ENCODE measurements around the gene AACS. TPM values are rescaled to one million over a fixed set of nuclear protein-coding genes. Genes with fewer than 3 reads are reported as not detected.

Gene AACS
- total RNA-seq, 1 experiment from 2014 or later, result 46.8 TPM

GRCh38 chr12:125098676-125099408 is 33.6 kb downstream of the AACS start:
- Histone ChIP-seq H4K20me1 (ENCODE audit: insufficient read depth) (no peaks in the 10 kb centered on the region), H3K4me1 (replicated peaks; ENCODE audit: insufficient read depth) (no peaks in the 10 kb centered on the region), H3K27me3 (ENCODE audit: insufficient read depth, low read depth) (no peaks in the 10 kb centered on the region), H3F3A (ENCODE audit: insufficient read depth, low read depth) (no peaks in the 10 kb centered on the region), H2AFZ (no peak overlapping the region), H3K4me2 (no peak overlapping the region), H3K79me2 (ENCODE audit: low read depth) (no peaks in the 10 kb centered on the region), H3K4me3 (no peak overlapping the region), H3K36me3 (ENCODE audit: low read depth) (peaks cover 6% of the 10 kb centered on the region; the same call in 1 of the 2 replicates), H3K9me3 (ENCODE audit: insufficient read depth, low read depth) (no peaks in the 10 kb centered on the region), H3K9me2 (ENCODE audit: insufficient read depth) (no peaks in the 10 kb centered on the region), H3K27ac (no peak overlapping the region)
- ChIA-PET POLR2A (ENCODE audit: unreplicated experiment) (no interaction called here), CTCF (no interaction called here)
- TF ChIP-seq CTCF (conservative IDR thresholded peaks at IDR 0.05) (no peak), EZH2 (IDR thresholded peaks at IDR 0.05; ENCODE audit: low read depth) (no peak)
- intact Hi-C loops (cut with micrococcal nuclease; ENCODE audit: unreplicated experiment), result no loop called here
- no TSS peak for BruUV-seq (replicated peaks)
- DNase-seq, result no peak

GRCh38 chr12:125099409-125099782 is 34.2 kb downstream of the AACS start:
- intact Hi-C loops (cut with micrococcal nuclease; ENCODE audit: unreplicated experiment), result no loop called here

More at GRCh38 chr12:125099409-125099782, 34.2 kb downstream of the AACS start:
- Histone ChIP-seq H4K20me1 (ENCODE audit: insufficient read depth) (no peaks in the 10 kb centered on the region), H2AFZ (no peak overlapping the region), H3F3A (ENCODE audit: insufficient read depth, low read depth) (no peaks in the 10 kb centered on the region), H3K36me3 (ENCODE audit: low read depth) (peaks cover 6% of the 10 kb centered on the region; the same call in 1 of the 2 replicates), H3K27ac (no peak overlapping the region), H3K9me2 (ENCODE audit: insufficient read depth) (no peaks in the 10 kb centered on the region), H3K4me3 (no peak overlapping the region), H3K9me3 (ENCODE audit: insufficient read depth, low read depth) (no peaks in the 10 kb centered on the region), H3K79me2 (ENCODE audit: low read depth) (no peaks in the 10 kb centered on the region), H3K4me2 (no peak overlapping the region), H3K4me1 (replicated peaks; ENCODE audit: insufficient read depth) (no peaks in the 10 kb centered on the region), H3K27me3 (ENCODE audit: insufficient read depth, low read depth) (no peaks in the 10 kb centered on the region)
- CTCF ChIA-PET, result no interaction called here
- TF ChIP-seq CTCF (conservative IDR thresholded peaks at IDR 0.05) (no peak), EZH2 (IDR thresholded peaks at IDR 0.05; ENCODE audit: low read depth) (no peak)
- DNase-seq, result no peak
- POLR2A ChIA-PET (ENCODE audit: unreplicated experiment), result no interaction called here
- no TSS peak for BruUV-seq (replicated peaks)
